ENCODE results near the gene FAM117A. TPM values are rescaled to one million over a fixed set of nuclear protein-coding genes. Genes with fewer than 3 reads are reported as not detected.

FAM117A gene
- total and polyA plus RNA-seq, 2 of the 4 experiments (the other 2 are of a cell fraction), result 0.72 to 3.4 TPM

DNA sequence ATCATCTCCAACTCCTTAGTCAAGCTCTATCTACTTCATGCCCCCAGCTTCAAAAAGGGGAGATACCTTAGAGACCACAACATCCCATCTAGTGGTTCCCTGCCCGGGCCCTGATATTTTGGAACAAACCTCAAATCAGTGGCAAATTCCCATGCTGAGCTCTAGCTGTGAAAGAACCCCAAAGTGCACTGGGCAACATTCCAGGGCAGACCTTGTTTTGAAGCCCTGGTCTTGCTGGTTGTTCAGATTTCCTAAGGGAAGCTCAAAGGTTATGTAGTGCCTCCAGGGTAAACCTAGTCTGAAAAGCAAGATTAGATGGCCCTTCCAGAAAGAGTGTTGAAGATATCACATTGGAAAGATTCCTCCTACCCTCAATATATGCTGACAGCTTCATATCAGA is 16.3 kb downstream of the FAM117A start:
- H4K91ac ChIP-seq (ENCODE audit: insufficient read depth, low read depth, low read length), result no peak overlapping the region
- H2BK120ac ChIP-seq (ENCODE audit: low read depth, low read length), result no peak overlapping the region
- H4K5ac ChIP-seq (ENCODE audit: low read depth, low read length), result no peak overlapping the region
- no peak overlapping the region for H4K8ac ChIP-seq (ENCODE audit: low read depth in 2 of 2, low read length in 2 of 2)
- no CpG with 5 or more reads among the region's 1 CpG for WGBS, 2 experiments (ENCODE audit: extremely low coverage in 2 of 2, insufficient read length in 1 of 2)
- POLR2A ChIA-PET (ENCODE audit: unreplicated experiment), result interaction anchor here (0.5 kb wide), 1 partner anchor 487 kb away, joined by 4 read pairs; no protein-coding TSS in a partner anchor
- H3K9ac ChIP-seq (ENCODE audit: low read depth, low read length), result no peak overlapping the region
- H2BK20ac ChIP-seq (ENCODE audit: low read depth, low read length), result no peak overlapping the region
- DNase-seq (no peak), ATAC-seq (ENCODE audit: low read depth) (no peak)
- no peak overlapping the region for H3K4me2 ChIP-seq (ENCODE audit: low read depth, low read length)
- H3K9me1 ChIP-seq (ENCODE audit: insufficient read depth, low read length), result 0 out of 2 replicates have a peak, but pooled peaks cover 3% of the 10 kb centered on the region
- BruUV-seq (replicated peaks), result no TSS peak
- no peak overlapping the region for H3K27ac ChIP-seq (ENCODE audit: insufficient read depth, low read length)
- no peaks in the 10 kb centered on the region for H3K36me3 ChIP-seq (ENCODE audit: control insufficient read depth, insufficient read depth, low read length)
- H3K4me3 ChIP-seq (ENCODE audit: insufficient read depth, low read depth, low read length), result no peak overlapping the region
- TF ChIP-seq, protein P1, sequence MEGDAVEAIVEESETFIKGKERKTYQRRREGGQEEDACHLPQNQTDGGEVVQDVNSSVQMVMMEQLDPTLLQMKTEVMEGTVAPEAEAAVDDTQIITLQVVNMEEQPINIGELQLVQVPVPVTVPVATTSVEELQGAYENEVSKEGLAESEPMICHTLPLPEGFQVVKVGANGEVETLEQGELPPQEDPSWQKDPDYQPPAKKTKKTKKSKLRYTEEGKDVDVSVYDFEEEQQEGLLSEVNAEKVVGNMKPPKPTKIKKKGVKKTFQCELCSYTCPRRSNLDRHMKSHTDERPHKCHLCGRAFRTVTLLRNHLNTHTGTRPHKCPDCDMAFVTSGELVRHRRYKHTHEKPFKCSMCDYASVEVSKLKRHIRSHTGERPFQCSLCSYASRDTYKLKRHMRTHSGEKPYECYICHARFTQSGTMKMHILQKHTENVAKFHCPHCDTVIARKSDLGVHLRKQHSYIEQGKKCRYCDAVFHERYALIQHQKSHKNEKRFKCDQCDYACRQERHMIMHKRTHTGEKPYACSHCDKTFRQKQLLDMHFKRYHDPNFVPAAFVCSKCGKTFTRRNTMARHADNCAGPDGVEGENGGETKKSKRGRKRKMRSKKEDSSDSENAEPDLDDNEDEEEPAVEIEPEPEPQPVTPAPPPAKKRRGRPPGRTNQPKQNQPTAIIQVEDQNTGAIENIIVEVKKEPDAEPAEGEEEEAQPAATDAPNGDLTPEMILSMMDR (conservative IDR thresholded peaks at IDR 0.05; ENCODE audit: low read depth, low read length), result no peak
- no peak for TF ChIP-seq CHD1 (IDR thresholded peaks at IDR 0.05; ENCODE audit: low read depth, low read length)
- TF ChIP-seq, protein P2, sequence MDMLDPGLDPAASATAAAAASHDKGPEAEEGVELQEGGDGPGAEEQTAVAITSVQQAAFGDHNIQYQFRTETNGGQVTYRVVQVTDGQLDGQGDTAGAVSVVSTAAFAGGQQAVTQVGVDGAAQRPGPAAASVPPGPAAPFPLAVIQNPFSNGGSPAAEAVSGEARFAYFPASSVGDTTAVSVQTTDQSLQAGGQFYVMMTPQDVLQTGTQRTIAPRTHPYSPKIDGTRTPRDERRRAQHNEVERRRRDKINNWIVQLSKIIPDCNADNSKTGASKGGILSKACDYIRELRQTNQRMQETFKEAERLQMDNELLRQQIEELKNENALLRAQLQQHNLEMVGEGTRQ (IDR thresholded peaks at IDR 0.05; ENCODE audit: low read depth, low read length), result no peak
- no peak for TF ChIP-seq MXI1 (IDR thresholded peaks at IDR 0.05; ENCODE audit: borderline replicate concordance, low read depth, low read length)
- no peak for TF ChIP-seq CEBPB (IDR thresholded peaks at IDR 0.05; ENCODE audit: low read depth, low read length)
- no peak for TF ChIP-seq BHLHE40 (IDR thresholded peaks at IDR 0.05; ENCODE audit: low read depth, low read length)
- no peak for TF ChIP-seq NFE2L2 (IDR thresholded peaks at IDR 0.05; ENCODE audit: low read depth, low read length)
- no peak for TF ChIP-seq RAD21 (IDR thresholded peaks at IDR 0.05; ENCODE audit: low read length)
- no peak for TF ChIP-seq POLR2A (IDR thresholded peaks at IDR 0.05; ENCODE audit: low read depth, low read length)
- TF ChIP-seq, protein P3, sequence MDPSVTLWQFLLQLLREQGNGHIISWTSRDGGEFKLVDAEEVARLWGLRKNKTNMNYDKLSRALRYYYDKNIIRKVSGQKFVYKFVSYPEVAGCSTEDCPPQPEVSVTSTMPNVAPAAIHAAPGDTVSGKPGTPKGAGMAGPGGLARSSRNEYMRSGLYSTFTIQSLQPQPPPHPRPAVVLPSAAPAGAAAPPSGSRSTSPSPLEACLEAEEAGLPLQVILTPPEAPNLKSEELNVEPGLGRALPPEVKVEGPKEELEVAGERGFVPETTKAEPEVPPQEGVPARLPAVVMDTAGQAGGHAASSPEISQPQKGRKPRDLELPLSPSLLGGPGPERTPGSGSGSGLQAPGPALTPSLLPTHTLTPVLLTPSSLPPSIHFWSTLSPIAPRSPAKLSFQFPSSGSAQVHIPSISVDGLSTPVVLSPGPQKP (IDR thresholded peaks at IDR 0.05; ENCODE audit: borderline replicate concordance, low read depth, low read length), result no peak
- no peak for TF ChIP-seq RCOR1 (IDR thresholded peaks at IDR 0.05; ENCODE audit: insufficient replicate concordance, low read length)
- no peak for TF ChIP-seq RFX5 (IDR thresholded peaks at IDR 0.05; ENCODE audit: low read depth, low read length)
- no peak for TF ChIP-seq FOS (IDR thresholded peaks at IDR 0.05; ENCODE audit: low read depth, low read length)
- TF ChIP-seq MAZ (IDR thresholded peaks at IDR 0.05; ENCODE audit: borderline replicate concordance, low read depth, low read length), result no peak
- TF ChIP-seq MAFK (IDR thresholded peaks at IDR 0.05; ENCODE audit: low read depth, low read length), result no peak
- TF ChIP-seq SMC3 (IDR thresholded peaks at IDR 0.05; ENCODE audit: low read depth, low read length), result no peak
- H2BK15ac ChIP-seq (ENCODE audit: low read depth, low read length), result no peak overlapping the region
- H3K18ac ChIP-seq (ENCODE audit: low read depth, low read length), result no peak overlapping the region
- in situ Hi-C loops (cut with MboI; ENCODE audit: low sequenced_read_pairs) (no loop called here), dilution Hi-C loops (cut with HindIII; ENCODE audit: low sequenced_read_pairs, unreplicated experiment) (no loop called here), intact Hi-C loops (cut with micrococcal nuclease) (no loop called here)
- H3K4ac ChIP-seq (ENCODE audit: low read depth, low read length), result no peak overlapping the region
- no peaks in the 10 kb centered on the region for H4K20me1 ChIP-seq (ENCODE audit: insufficient read depth, low read length)
- no peaks in the 10 kb centered on the region for H3K79me1 ChIP-seq (ENCODE audit: low read depth in 1 of 2, low read length in 2 of 2)
- H3K56ac ChIP-seq (ENCODE audit: extremely low read depth, insufficient read depth, low read length), result no peak overlapping the region
- peaks cover 1% of the 10 kb centered on the region; the same call in 1 of the 2 replicates for H3K27me3 ChIP-seq (ENCODE audit: control insufficient read depth, insufficient read depth, low read length)
- H3K14ac ChIP-seq (replicated peaks; ENCODE audit: low read depth, low read length), result no peak overlapping the region
- no peak overlapping the region for H3K23ac ChIP-seq (ENCODE audit: low read depth, low read length)
- no peak overlapping the region for H2AFZ ChIP-seq (replicated peaks; ENCODE audit: low read length, poor library complexity)
- H2BK5ac ChIP-seq (ENCODE audit: low read depth, low read length, poor library complexity, severe bottlenecking), result no peak overlapping the region
- H2AK5ac ChIP-seq (ENCODE audit: low read depth, low read length), result no peak overlapping the region
- no peaks in the 10 kb centered on the region for H3K9me3 ChIP-seq (ENCODE audit: control insufficient read depth, insufficient read depth, low read length)
- no peak overlapping the region for H2AK9ac ChIP-seq (replicated peaks; ENCODE audit: low read depth, low read length, poor library complexity)
- CTCF ChIA-PET, result no interaction called here
- no peaks in the 10 kb centered on the region; the same call in 1 of the 2 replicates for H3K4me1 ChIP-seq (ENCODE audit: control insufficient read depth, insufficient read depth, low read length)
